ENCODE data around the gene MYH7.

DNA sequence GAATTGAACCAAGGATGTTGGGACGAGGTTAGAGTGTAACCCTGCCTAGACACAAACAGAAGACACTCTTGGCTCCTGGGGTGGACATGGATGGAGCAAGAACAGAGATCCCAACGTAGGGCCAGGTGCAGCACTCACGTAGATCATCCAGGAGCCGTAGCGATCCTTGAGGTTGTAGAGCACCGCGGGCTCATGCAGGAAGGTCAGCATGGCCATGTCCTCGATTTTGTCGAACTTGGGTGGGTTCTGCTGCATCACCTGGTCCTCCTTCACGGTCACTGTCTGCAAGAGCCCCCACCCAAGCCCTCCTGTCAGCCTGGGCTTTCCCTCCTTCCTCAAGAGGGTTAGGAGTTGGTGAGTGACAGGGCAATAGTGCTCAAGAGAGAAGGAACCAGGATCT, 2.5 kb downstream of the MYH7 start:
- TF ChIP-seq, protein P1, sequence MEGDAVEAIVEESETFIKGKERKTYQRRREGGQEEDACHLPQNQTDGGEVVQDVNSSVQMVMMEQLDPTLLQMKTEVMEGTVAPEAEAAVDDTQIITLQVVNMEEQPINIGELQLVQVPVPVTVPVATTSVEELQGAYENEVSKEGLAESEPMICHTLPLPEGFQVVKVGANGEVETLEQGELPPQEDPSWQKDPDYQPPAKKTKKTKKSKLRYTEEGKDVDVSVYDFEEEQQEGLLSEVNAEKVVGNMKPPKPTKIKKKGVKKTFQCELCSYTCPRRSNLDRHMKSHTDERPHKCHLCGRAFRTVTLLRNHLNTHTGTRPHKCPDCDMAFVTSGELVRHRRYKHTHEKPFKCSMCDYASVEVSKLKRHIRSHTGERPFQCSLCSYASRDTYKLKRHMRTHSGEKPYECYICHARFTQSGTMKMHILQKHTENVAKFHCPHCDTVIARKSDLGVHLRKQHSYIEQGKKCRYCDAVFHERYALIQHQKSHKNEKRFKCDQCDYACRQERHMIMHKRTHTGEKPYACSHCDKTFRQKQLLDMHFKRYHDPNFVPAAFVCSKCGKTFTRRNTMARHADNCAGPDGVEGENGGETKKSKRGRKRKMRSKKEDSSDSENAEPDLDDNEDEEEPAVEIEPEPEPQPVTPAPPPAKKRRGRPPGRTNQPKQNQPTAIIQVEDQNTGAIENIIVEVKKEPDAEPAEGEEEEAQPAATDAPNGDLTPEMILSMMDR (IDR thresholded peaks at IDR 0.05), result no peak
- TF ChIP-seq POLR2A (IDR thresholded peaks at IDR 0.05) (no peak), POLR2AphosphoS5 (IDR thresholded peaks at IDR 0.05) (no peak)
